Activated CD4-positive, alpha-beta T cell treated with anti-CD3 and anti-CD28 coated beads, Interleukin-2, amount 50 U/mL, for 1 hour (primary cell): Measurements from ENCODE around the gene TUBB4A.
"Not testable (repeated sequence)": the region's sequence is repeated elsewhere in the genome, so short reads cannot be mapped to it uniquely, and the experiment has no call there.

Experiments
- DNase-seq: peaks from one replicate; pipeline ENCODE4 v3.0.0-alpha.2; 2020

TUBB4A gene

GRCh38 chr19:6522712-6523111 lies 20.6 kb upstream of the TUBB4A start:
- no peak for DNase-seq

DNA sequence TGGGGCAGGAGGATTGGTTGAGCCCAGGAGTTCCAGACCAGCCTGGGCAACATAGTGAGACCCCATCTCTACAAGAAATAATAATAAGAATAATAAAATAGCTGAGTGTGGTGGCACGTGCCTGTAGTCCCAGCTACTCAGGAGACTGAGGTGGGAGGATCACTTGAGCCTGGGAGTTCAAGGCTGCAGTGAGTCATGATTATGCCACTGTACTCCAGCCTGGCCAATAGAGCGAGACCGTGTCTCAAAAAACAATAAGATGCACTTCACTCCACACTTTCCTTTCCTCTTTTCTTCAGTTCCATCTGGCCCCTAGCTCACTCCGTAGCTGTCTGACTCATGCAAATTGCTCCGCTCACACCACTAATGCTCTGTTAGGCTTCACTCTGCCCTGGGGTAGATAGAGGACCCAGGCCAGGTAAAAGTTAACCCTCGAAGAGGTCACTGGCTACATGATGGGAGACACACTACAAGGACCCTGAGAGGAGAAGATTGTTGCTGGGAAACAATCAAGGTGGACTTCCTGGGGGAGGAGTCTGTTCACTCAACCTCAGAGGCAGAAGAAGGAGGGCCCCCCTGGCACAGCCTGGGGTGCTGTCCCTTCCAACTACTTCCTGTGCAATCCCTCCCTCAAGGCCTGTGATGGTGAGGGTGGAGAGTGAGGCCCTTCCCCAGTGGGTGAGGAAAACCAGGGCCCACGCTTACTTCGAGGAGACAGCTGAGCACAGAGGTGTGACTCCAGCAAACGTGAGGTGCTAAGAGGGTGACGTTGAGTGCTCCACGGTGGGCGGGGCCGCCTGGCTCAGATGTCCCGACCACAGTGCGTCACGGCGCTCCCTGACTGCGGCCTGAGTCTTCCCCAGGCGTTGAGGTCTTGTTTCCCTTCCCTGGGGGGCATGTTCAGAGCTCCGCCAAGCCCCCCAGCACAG lies 19.9 kb upstream of the TUBB4A start:
- DNase-seq = peak; percentile 51

GRCh38 chr19:6519289-6519688 lies 17.2 kb upstream of the TUBB4A start:
- DNase-seq = no peak

DNA sequence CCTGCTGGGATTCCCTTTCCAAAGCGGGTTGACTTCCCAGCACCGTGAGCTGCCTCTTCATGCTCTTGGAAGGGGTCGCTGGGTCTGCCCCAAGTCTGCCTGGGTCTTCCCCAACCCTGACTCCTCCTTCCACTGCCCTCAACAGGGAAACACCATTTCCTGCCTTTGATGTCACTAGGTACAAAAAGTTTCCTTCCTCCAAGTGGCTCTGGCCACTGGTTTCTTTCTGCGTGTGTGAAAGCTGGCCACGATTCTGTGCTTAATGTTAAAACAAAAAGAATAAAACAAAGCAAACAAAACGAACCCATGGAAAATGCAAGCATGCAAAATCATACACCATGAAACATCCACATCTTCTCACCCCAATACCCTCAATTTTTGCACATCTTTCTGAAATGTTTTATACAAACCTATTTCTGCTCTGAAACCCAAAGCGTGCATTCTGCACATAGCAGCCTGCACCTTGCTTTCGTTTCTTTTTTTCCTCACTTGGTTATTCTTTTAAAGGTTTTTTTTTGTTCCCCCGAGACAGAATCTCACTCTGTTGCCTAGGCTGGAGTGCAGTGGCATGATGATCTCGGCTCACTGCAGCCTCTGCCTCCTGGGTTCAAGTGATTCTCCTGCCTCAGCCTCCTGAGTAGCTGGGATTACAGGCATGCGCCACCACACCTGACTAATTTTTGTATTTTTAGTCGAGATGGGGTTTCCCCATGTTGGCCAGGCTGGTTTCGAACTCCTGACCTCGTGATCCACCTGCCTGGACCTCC lies 16.2 kb upstream of the TUBB4A start:
- DNase-seq = no peak

GRCh38 chr19:6516659-6517291 lies 14.7 kb upstream of the TUBB4A start:
- DNase-seq = peak; percentile 93

- DNase-seq = peak; percentile 35
Measured at GRCh38 chr19:6516018-6516658, 14.0 kb upstream of the TUBB4A start.

DNA sequence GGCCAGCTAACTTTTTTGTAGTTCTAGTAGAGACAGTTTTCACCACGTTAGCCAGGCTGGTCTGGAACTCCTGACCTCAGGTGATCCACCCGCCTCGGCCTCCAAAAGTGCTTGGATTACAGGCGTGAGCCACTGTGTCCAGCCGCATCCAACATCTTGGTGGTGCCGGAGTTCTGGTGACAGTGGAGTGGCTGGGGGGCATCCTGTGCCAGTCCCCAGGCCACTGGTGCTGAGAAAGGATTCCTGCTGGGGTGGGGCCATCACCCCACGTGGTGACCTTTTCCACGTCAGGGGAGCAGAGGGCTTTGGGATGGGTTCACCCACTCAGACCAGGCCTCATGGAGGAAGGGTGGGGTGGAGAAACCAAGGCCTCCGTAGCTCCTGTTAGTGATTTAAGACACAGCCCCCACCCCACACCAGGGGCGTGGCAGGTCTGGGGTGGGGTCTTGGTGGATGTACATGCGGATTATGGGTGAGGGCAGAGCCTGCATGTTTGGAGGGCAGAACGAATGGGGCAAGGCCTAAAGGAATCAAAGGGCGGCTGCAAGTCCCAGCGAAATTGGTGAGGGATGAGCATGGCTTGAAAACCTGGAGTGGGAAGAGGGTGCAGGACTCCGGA lies 12.9 kb upstream of the TUBB4A start:
- DNase-seq = no peak

DNA sequence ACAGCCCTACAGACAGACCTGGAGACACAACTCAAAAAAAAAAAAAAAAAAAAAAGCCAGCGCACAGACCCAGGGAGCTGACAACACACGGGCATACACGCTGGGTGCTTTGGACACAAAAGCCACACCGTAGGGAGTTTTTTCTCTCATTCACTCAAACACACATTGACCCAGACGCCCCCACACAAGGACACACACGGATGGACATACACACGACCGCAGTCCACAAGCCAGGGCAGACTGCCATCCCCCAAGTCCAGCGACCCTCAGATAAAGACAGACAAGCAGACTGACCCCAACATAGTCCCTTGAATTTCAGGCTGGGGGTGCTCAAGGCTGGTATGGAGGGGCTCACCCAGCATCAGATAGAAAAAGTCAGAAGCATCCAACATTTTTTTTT lies 12.0 kb upstream of the TUBB4A start:
- DNase-seq = no peak

GRCh38 chr19:6510618-6511017 lies 8.5 kb upstream of the TUBB4A start:
- DNase-seq = no peak

- no peak for DNase-seq
Measured at GRCh38 chr19:6509118-6509971, 7.2 kb upstream of the TUBB4A start.

DNA sequence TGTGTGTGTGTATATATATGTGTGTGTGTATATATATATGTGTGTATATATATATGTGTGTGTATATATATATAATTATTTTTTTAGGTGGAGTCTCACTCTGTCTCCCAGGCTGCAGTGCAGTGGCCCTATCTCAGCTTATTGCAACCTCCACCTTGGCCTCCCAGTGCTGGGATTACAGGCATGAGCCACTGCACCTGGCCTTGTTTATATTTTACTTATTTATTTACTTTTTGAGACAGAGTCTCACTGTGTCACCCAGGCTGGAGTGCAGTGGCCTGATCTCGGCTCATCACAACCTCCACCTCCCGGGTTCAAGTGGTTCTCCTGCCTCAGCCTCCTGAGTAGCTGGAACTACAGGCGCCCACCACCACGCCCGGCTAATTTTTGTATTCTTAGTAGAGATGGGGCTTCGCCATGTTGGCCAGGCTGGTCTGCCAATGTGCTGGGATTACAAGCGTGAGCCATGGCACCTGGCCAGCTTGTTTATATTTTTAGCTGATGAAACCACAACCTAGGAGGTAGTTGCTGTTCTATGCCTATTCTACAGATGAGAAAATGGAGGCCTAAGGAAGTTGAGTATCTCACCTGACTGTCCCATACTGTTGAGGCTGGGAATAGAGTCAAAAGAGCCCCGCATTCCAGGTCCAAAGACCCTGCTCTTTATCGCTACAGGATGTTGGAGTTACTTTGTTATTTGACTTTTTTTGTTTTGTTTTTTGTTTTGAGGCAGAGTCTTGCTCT lies 6.1 kb upstream of the TUBB4A start:
- not testable (repeated sequence) for DNase-seq

DNA sequence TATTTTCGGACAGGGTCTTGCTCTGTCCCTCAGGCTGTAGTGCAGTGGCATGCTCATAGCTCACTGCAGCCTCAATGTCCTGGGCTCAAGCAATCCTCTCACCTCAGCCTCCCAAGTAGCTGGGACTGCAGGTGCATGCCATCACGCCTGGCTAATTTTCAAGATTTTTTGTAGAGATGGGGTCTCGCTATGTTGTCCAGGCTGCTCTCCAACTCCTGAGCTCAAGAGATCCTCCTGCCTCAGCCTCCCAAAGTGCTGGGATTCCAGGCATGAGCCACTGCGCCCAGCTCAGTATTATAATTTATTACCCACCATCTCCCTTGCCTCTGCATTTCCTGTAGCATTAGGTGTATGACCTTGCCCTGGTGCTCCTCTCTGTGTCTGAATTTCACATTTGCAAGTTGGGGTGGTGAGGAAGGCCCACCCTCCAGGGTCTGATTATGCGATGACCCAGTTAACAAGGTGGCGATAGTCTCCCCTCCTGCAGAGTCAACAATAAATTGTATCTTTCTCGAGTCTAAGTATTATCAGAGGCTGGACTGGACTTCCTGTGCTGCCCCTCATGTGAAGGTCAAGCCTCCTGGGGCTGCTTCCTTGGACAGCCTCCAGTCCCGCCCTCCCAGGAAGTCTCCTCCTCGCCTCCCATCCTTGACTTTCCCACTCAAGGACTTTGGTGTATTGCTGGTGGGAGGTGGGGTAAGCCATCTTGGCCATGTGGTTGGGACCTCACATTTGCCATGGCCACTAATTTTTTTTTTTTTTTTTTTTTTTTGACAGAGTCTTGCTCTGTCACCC lies 1.5 kb upstream of the TUBB4A start:
- DNase-seq = no peak

DNA sequence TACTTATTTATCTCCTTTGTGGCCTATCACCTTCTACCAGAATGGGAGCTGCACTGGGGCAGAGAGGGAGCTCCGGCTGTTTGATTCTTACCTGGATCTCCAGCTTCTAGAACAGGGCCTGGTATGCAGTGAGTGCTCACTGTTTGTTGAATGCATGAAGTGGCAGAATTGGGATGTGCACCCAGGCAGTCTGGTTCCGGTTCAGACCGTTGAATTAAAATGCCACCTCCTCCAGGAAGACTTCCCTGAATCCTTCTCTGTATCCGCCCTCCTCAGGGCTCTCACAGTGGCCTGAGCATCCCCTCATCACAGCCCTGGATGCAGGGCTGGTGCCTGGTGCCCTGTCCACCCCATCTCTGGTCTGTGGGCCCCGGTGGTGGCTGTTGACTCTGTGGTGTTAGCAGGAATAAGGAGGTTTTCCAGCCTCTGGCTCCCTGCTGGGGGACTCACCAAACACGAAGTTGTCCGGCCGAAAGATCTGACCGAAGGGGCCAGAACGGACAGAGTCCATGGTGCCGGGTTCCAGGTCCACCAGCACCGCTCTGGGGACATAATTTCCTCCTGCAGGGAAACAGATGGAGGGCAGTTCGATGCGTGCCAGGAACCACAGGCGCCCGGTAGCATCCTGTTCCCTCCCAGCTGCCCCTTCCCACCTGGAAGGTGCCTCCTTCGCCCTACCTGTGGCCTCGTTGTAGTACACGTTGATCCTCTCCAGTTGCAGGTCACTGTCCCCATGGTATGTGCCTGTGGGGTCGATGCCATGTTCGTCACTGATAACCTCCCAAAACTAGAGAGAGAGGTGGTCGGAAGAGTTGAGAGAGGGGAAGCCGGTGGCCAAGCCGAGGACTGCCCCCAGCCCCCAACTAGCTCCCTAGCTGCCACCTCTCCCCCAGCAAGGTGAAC lies 1.0 kb downstream of the TUBB4A start:
- DNase-seq = no peak

GRCh38 chr19:6499052-6499790 lies 2.9 kb downstream of the TUBB4A start:
- DNase-seq = no peak

- no peak for DNase-seq
Measured at GRCh38 chr19:6498294-6499036, 3.6 kb downstream of the TUBB4A start.

- DNase-seq = no peak
Measured at GRCh38 chr19:6495947-6496346, 6.2 kb downstream of the TUBB4A start.

GRCh38 chr19:6494438-6495036 lies 7.6 kb downstream of the TUBB4A start:
- DNase-seq = no peak
